SK-N-MC (cell line): ENCODE results near the gene LIPC.

Source experiments
- DNase-seq: peaks from one replicate; pipeline ENCODE4 v3.0.0-alpha.2; 2011; ENCODE audit warnings: low read depth, low spot score
- H3K27ac ChIP-seq: fragments of 200-600 bp; sonication (generic); 2 replicates; pipeline ENCODE4 v1.5.1; 2016; ENCODE audit warnings: mixed run types
- H3K36me3 ChIP-seq: fragments of 200-600 bp; sonication (generic); 2 replicates; pipeline ENCODE4 v1.6.1; 2017; ENCODE audit warnings: antibody characterized with exemption, low read length, mixed read lengths; ENCODE audit not compliant: insufficient read depth
- H3K4me3 ChIP-seq: fragments of 200-600 bp; sonication (generic); 2 replicates; pipeline ENCODE4 v1.5.1; 2016
- H3K9ac ChIP-seq: fragments of 200-600 bp; sonication (generic); 2 replicates; pipeline ENCODE4 v1.8.0; 2017; ENCODE audit warnings: mixed run types, mixed read lengths; ENCODE audit not compliant: insufficient read length
- H3K9me3 ChIP-seq: fragments of 200-600 bp; sonication (generic); 2 replicates; pipeline ENCODE4 v1.6.1; 2017; ENCODE audit warnings: low read depth, mild to moderate bottlenecking, antibody characterized with exemption, low read length, moderate library complexity, mixed read lengths
- EZH2 ChIP-seq: fragments of 200-600 bp; sonication (generic); IDR thresholded peaks from one replicate; pipeline ENCODE4 v1.6.1; 2017; ENCODE audit warnings: antibody characterized with exemption
- FOXP2 ChIP-seq: optimal IDR thresholded peaks from 2 replicates; pipeline ENCODE3; 2011; ENCODE audit warnings: mild to moderate bottlenecking, moderate library complexity; ENCODE audit not compliant: insufficient read depth; ENCODE audit errors: extremely low read length, control extremely low read depth
- POLR2AphosphoS5 ChIP-seq: IDR thresholded peaks from 2 replicates; pipeline ENCODE4 v1.6.1; 2012; ENCODE audit warnings: mild to moderate bottlenecking, low read depth, low read length, borderline replicate concordance

The LIPC gene

DNA sequence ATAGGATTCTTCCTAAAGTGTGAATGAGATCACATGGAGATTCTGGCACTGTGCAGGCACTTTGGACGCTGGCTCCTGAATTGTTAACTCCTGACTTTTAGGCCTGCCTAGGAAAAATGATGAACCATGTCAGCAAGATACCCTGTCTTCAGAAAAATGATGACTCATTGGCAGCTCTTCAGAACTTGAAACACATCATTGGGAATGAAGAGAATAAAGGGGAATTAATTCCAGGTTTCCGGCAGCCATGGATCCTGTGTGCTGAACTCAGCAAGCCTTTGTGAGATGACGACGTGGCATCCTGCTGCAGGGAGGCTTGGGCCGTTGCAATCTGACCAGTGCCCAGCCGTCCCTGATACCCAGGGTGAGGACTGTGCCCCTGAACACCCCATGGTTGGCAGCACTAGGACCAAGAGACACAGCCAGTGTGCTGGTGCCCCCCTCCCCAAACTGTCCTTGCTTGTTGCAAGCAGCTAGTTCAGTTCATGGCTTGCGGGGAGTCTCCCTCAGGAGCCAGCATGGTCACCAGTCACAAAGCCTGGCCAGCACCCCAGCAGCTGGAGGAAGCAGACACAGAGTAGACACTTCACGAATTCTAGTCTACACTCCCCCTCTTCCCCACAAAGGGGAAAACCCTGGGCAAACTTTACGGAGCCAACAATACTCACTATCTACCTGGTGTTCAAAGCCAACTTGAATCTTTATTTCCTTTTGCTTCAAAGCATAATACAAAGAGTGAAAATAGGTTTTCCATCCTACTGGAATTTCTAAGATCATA lies 7.8 kb upstream of the LIPC start:
- DNase-seq: no peak
- Histone ChIP-seq H3K36me3 (no peaks in the 10 kb centered on the region), H3K9me3 (no peaks in the 10 kb centered on the region), H3K4me3 (no peak overlapping the region), H3K9ac (no peak overlapping the region), H3K27ac (no peak overlapping the region)
- TF ChIP-seq POLR2AphosphoS5 (no peak), FOXP2 (no peak), EZH2 (no peak)

DNA sequence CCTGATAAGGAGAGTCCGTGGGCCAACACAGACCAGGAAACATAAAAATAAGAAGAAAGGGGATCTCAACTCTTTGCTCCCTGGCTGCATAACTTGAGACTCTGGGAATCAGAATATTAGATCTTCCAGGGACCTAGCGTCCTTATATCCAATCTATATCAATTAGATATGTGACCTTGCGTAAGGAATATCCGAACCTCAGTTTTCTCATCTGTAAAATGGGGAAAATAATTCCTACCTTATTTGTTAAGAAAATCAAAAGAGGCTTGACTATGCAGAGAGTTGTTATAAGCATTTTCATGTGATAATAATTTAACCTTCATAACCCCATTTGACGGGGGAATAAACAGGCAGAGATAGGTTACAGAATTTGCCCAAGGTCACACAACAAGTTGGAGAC lies 7.1 kb upstream of the LIPC start:
- Histone ChIP-seq H3K9ac (no peak overlapping the region), H3K4me3 (no peak overlapping the region), H3K36me3 (no peaks in the 10 kb centered on the region), H3K9me3 (no peaks in the 10 kb centered on the region), H3K27ac (no peak overlapping the region)
- TF ChIP-seq EZH2: no peak
- TF ChIP-seq POLR2AphosphoS5: no peak
- no peak for TF ChIP-seq FOXP2
- no peak for DNase-seq

DNA sequence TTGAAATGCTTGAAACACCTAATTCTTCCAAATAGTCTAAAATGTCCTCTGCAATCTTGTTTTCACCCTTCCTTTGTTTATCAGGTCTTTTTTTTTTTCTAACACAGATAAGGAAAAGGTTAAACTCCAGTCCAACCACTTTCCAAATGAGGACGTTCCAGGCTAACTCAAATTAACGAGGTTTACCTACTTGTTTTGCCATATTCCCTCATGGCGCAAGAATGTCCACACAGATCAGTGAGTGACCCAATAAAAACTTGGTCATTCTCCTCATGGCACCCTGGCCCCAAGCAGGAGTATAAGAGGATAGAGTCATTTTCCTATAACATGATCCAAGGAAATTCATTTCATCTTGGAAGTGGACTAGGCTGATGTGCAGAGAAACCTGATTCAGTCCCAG lies 6.6 kb upstream of the LIPC start:
- Histone ChIP-seq H3K27ac (no peak overlapping the region), H3K9ac (no peak overlapping the region), H3K36me3 (no peaks in the 10 kb centered on the region), H3K9me3 (no peaks in the 10 kb centered on the region), H3K4me3 (no peak overlapping the region)
- DNase-seq: no peak
- TF ChIP-seq POLR2AphosphoS5: no peak
- no peak for TF ChIP-seq EZH2
- no peak for TF ChIP-seq FOXP2

DNA sequence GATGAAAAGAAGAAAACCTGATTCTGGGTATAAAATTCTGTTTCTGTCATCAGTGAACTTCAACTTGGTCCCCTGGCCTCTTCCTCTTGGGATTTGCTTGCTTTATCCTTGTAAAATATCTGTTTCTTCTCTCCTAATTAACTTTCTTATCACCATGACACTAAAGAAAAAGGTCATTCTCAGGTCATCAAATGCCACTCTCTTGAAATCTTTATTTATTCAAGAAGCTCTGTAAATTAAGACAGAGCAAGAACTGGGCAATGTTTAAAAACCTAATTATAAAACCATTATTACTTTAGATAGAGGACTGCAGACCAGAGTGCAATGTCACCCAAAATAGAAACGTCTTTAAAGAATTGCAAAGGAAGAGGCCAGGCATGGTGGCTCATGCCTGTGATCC lies 6.0 kb upstream of the LIPC start:
- no peaks in the 10 kb centered on the region for H3K36me3 ChIP-seq
- no peaks in the 10 kb centered on the region for H3K9me3 ChIP-seq
- TF ChIP-seq FOXP2 (no peak), EZH2 (no peak), POLR2AphosphoS5 (no peak)
- H3K4me3 ChIP-seq: no peak overlapping the region
- H3K9ac ChIP-seq: no peak overlapping the region
- no peak overlapping the region for H3K27ac ChIP-seq
- DNase-seq: no peak

DNA sequence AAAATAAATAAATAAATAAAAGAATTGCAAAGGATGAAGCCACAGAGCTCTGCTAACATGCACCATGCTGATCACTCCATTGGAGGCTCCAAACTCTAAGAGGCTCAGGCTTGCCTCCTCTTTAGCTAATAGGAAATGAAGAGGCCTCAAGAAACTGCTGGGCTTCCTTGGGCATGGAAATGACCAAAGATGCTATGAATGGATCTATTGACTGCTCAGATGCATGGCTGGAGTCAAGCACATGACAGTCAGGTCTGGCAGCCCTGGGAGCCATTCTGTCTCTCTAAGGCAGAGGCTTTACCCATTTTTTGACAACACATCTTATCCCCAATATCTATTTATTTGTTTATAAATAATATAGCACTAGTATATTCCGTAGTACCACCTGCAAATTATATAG lies 5.3 kb upstream of the LIPC start:
- Histone ChIP-seq H3K9me3 (no peaks in the 10 kb centered on the region), H3K4me3 (no peak overlapping the region), H3K27ac (no peak overlapping the region), H3K9ac (no peak overlapping the region), H3K36me3 (no peaks in the 10 kb centered on the region)
- no peak for TF ChIP-seq POLR2AphosphoS5
- no peak for TF ChIP-seq EZH2
- no peak for DNase-seq

DNA sequence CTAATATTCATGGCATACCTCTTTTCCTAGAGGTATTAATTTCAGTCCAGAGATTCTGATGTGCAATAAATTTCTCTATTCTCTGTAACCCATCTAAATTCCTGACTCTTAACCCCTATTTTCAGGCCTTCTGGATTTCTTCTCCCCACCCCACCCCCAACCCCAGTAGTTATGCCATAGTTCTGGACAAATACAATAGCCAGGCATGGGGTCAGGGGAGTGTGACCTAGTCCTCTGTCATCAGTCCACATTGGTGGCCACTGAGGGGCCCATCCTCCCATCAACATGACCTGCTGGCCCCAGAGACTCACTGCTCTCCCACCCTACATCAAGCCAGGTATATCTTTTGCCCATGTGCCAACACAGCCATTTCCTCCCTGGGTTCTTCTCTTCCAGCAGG lies 3.8 kb upstream of the LIPC start:
- Histone ChIP-seq H3K9me3 (no peaks in the 10 kb centered on the region), H3K9ac (no peak overlapping the region), H3K4me3 (no peak overlapping the region), H3K36me3 (no peaks in the 10 kb centered on the region), H3K27ac (no peak overlapping the region)
- no peak for DNase-seq
- TF ChIP-seq EZH2 (no peak), FOXP2 (no peak), POLR2AphosphoS5 (no peak)

DNA sequence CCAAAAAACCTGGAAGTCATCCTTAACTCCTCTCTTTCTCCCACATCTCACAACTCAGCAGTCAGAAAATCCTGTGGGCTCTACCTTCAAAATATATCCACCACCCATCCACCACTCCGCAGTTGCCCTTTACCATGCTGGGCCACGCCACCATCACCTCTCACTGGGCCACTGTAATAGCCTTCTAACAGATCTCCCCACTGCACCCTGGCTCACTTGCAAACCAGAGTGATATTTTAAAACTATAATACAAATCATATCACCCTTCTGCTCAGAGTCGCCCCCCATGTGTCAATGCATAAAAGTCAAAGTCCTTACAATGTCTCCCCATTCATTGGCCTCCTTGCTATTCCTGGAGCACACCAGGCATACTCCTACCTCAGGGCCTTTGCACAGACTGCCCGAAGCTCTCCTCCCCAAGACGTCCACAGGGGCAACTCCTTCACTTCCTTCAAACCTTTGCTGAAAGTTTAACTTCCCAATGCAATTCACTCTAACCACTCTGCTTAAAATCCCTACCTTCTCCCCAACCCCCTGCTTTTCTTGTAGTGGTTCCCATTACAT lies 1.5 kb upstream of the LIPC start:
- Histone ChIP-seq H3K9me3 (no peaks in the 10 kb centered on the region), H3K27ac (no peak overlapping the region), H3K9ac (no peak overlapping the region), H3K4me3 (no peak overlapping the region), H3K36me3 (no peaks in the 10 kb centered on the region)
- no peak for DNase-seq
- TF ChIP-seq EZH2: no peak
- TF ChIP-seq POLR2AphosphoS5: no peak
- TF ChIP-seq FOXP2: no peak

DNA sequence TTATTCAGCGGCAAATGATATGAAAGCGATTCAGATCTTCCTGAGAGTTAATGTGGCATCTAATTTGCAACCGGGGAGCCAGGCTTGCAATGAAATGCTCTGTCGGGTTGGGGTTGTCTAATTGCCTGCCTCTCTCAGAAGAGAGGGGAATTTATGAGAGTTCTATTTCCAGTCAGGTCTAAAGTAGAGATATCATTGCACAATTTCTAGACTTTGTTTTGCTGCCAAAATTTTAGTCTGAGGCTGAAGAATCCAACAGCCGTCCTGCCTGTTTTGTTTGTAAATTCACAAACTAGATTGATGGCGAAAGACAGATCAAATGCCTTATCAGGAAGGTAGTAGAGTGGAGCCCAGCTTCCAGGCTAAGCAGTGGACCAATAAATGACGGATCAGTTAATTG lies 610 bp downstream of the LIPC start:
- no peak overlapping the region for H3K9ac ChIP-seq
- no peak overlapping the region for H3K27ac ChIP-seq
- DNase-seq: no peak

DNA sequence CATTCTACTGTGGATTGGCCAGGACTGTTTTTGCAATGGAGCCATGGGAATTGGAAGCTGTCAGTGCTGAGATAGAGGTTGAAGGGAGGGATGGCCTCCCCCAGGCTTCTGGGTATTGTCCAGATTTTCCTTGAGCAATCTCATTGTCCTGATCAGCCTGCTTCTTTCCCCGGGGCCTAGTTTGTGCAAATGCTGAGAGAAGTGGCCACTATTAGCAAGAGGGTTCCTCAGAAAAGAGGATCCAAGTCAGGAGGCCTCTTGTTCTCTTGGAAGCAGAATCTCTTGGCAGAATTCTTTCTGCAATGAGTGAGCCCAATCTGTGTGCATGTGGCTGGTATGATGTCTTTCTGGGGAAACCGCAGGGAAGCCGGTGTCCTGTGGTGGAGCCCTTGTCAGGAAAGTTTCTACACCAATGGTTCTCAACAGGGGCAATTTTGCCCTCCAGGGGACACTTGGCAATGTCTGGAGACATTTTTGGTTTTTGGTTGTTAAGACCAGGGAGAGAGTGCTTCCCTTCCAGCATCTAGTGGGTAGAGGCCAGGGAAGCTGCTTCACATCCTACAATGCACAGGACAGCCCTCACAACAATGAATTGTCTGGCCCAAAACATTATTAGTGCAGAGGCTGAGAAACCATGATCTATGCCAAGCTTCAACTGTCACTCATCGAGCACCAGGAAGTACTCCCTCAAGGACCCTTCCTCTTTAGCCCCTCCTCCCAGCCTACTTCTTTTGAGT lies 2.0 kb downstream of the LIPC start:
- Histone ChIP-seq H3K4me3 (no peak overlapping the region), H3K9me3 (no peaks in the 10 kb centered on the region), H3K9ac (no peak overlapping the region), H3K27ac (no peak overlapping the region), H3K36me3 (no peaks in the 10 kb centered on the region)
- no peak for DNase-seq
- TF ChIP-seq EZH2 (no peak), FOXP2 (no peak), POLR2AphosphoS5 (no peak)

More for the DNA sequence above, 610 bp downstream of the LIPC start:
- TF ChIP-seq POLR2AphosphoS5 (no peak), EZH2 (no peak), FOXP2 (no peak)
- Histone ChIP-seq H3K9me3 (no peaks in the 10 kb centered on the region), H3K36me3 (no peaks in the 10 kb centered on the region), H3K4me3 (no peak overlapping the region)
